Measurements from ENCODE around the gene TRAP1.
A peak's percentile ranks its signal among the peaks of the same experiment; 100 is the strongest.

TRAP1 gene

DNA sequence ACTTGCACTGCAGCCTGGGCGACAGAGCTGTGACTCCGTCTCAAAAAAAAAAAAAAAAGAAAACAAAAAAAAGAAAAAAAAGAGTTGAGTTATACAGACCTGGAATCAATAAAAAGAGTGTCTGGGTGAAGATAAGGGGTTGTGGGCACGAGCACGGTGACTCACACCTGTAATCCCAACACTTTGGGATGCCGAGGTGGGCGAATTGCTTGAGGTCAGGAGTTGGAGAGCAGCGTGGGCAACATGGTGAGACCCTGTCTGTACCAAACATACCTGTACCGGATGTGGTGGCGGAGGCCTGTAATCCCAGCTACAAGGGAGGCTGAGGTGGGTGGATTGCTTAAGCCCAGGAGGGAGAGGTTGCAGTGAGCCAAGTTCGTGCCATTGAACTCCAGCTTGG lies 1.3 kb upstream of the TRAP1 start:
- Histone ChIP-seq H3K4me1 (ENCODE audit: insufficient read depth, low read length, severe bottlenecking) (peaks cover 38% of the 10 kb centered on the region), H3K4me2 (ENCODE audit: low read length) (no peak overlapping the region), H3F3A (ENCODE audit: insufficient read depth, low read length) (no peaks in the 10 kb centered on the region; the same call in 1 of the 2 replicates), H3K9me2 (ENCODE audit: low read depth, low read length) (no peaks in the 10 kb centered on the region), H2AFZ (ENCODE audit: low read length) (no peak overlapping the region), H3K9ac (ENCODE audit: low read length) (no peak overlapping the region), H3K27me3 (ENCODE audit: insufficient read depth, low read length) (no peaks in the 10 kb centered on the region), H3K4me3 (ENCODE audit: low read depth, low read length, poor library complexity, severe bottlenecking) (no peak overlapping the region), H3K79me2 (ENCODE audit: insufficient read depth, low read length) (peaks cover 33% of the 10 kb centered on the region), H3K27ac (ENCODE audit: low read depth, low read length, poor library complexity, severe bottlenecking) (no peak overlapping the region), H4K20me1 (ENCODE audit: insufficient read depth, low read length) (no peaks in the 10 kb centered on the region), H3K9me3 (ENCODE audit: low read length) (no peaks in the 10 kb centered on the region), H3K36me3 (ENCODE audit: insufficient read depth, low read length) (peaks cover 15% of the 10 kb centered on the region)
- no peak for TF ChIP-seq EZH2 (IDR thresholded peaks at IDR 0.05; ENCODE audit: borderline replicate concordance, low read length)
- TF ChIP-seq, protein P1, sequence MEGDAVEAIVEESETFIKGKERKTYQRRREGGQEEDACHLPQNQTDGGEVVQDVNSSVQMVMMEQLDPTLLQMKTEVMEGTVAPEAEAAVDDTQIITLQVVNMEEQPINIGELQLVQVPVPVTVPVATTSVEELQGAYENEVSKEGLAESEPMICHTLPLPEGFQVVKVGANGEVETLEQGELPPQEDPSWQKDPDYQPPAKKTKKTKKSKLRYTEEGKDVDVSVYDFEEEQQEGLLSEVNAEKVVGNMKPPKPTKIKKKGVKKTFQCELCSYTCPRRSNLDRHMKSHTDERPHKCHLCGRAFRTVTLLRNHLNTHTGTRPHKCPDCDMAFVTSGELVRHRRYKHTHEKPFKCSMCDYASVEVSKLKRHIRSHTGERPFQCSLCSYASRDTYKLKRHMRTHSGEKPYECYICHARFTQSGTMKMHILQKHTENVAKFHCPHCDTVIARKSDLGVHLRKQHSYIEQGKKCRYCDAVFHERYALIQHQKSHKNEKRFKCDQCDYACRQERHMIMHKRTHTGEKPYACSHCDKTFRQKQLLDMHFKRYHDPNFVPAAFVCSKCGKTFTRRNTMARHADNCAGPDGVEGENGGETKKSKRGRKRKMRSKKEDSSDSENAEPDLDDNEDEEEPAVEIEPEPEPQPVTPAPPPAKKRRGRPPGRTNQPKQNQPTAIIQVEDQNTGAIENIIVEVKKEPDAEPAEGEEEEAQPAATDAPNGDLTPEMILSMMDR (IDR thresholded peaks at IDR 0.05; ENCODE audit: low read length), result no peak

DNA sequence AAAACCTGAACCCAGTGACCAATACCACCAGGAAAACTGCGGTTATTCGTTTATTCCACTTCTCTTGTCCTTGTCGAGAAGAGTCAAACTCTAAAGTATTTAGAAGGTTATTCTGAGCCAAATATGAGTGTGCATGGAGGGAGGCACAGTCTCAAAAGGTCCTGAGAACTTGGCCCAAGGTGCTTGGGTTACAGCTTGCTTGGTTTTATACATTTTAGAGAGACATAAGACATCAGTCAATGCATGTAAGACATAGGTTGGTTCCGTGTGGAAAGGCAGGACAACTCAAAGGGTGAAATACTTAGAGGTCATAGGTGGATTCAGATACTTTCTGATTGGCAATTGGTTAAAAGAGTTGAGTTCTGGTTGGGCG lies 681 bp upstream of the TRAP1 start:
- Histone ChIP-seq H2AFZ (ENCODE audit: low read length) (no peak overlapping the region), H3K4me3 (ENCODE audit: low read depth, low read length, poor library complexity, severe bottlenecking) (peak overlapping the region; percentile 98), H3F3A (ENCODE audit: insufficient read depth, low read length) (no peaks in the 10 kb centered on the region; the same call in 1 of the 2 replicates), H3K9ac (ENCODE audit: low read length) (peak overlapping the region; percentile 95), H3K79me2 (ENCODE audit: insufficient read depth, low read length) (peaks cover 36% of the 10 kb centered on the region), H3K27me3 (ENCODE audit: insufficient read depth, low read length) (no peaks in the 10 kb centered on the region), H3K9me2 (ENCODE audit: low read depth, low read length) (no peaks in the 10 kb centered on the region), H3K4me2 (ENCODE audit: low read length) (peak overlapping the region; percentile 84), H3K4me1 (ENCODE audit: insufficient read depth, low read length, severe bottlenecking) (peaks cover 41% of the 10 kb centered on the region), H4K20me1 (ENCODE audit: insufficient read depth, low read length) (no peaks in the 10 kb centered on the region), H3K9me3 (ENCODE audit: low read length) (no peaks in the 10 kb centered on the region), H3K36me3 (ENCODE audit: insufficient read depth, low read length) (peaks cover 20% of the 10 kb centered on the region), H3K27ac (ENCODE audit: low read depth, low read length, poor library complexity, severe bottlenecking) (peak overlapping the region; percentile 17)
- no peak for TF ChIP-seq EZH2 (IDR thresholded peaks at IDR 0.05; ENCODE audit: borderline replicate concordance, low read length)
- TF ChIP-seq, protein P1 (IDR thresholded peaks at IDR 0.05; ENCODE audit: low read length), result no peak

DNA sequence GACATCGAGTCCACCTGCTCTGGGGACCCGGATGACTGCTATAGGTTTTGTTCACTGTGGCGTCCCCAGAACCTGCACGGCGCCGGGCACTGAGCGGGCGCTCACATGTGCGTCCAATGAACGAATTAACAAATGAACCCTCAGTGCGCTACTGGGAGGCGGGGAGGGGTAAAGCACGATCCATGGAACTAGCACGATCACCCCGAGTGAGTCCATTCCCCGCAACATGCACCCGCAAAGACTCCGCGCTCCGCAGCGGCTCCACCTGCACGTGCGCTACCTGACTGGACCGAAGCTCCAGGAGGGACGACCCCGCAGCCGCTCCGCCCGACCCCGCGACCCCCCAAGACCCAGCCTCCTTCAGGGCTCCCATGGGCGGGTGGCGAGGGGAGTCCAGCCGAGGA lies 491 bp downstream of the TRAP1 start:
- TF ChIP-seq, protein P1 (IDR thresholded peaks at IDR 0.05; ENCODE audit: low read length), result no peak
- no peak for TF ChIP-seq EZH2 (IDR thresholded peaks at IDR 0.05; ENCODE audit: borderline replicate concordance, low read length)
- no peaks in the 10 kb centered on the region for H3K27me3 ChIP-seq (ENCODE audit: insufficient read depth, low read length)
- H2AFZ ChIP-seq (ENCODE audit: low read length), result no peak overlapping the region
- H3K79me2 ChIP-seq (ENCODE audit: insufficient read depth, low read length), result peaks cover 47% of the 10 kb centered on the region
- H3K4me3 ChIP-seq (ENCODE audit: low read depth, low read length, poor library complexity, severe bottlenecking), result peak overlapping the region; percentile 98
- peak overlapping the region; percentile 95 for H3K9ac ChIP-seq (ENCODE audit: low read length)
- no peaks in the 10 kb centered on the region; the same call in 1 of the 2 replicates for H3F3A ChIP-seq (ENCODE audit: insufficient read depth, low read length)
- H3K9me2 ChIP-seq (ENCODE audit: low read depth, low read length), result no peaks in the 10 kb centered on the region
- peaks cover 20% of the 10 kb centered on the region; the same call in 1 of the 2 replicates for H3K36me3 ChIP-seq (ENCODE audit: insufficient read depth, low read length)
- H4K20me1 ChIP-seq (ENCODE audit: insufficient read depth, low read length), result no peaks in the 10 kb centered on the region
- H3K4me2 ChIP-seq (ENCODE audit: low read length), result peak overlapping the region; percentile 84
- peaks cover 48% of the 10 kb centered on the region for H3K4me1 ChIP-seq (ENCODE audit: insufficient read depth, low read length, severe bottlenecking)
- H3K27ac ChIP-seq (ENCODE audit: low read depth, low read length, poor library complexity, severe bottlenecking), result peak overlapping the region; percentile 0
- H3K9me3 ChIP-seq (ENCODE audit: low read length), result no peaks in the 10 kb centered on the region

All from OCI-LY1 (cell line).